HTERT RPE-1 (cell line): ENCODE measurements around the gene FZD4.
"Not testable (repeated sequence)": the region's sequence is repeated elsewhere in the genome, so short reads cannot be mapped to it uniquely, and the experiment has no call there.

ENCODE experiments used
- in situ Hi-C: fragments of 300-500 bp; cut with MboI; formaldehyde crosslinking; loops from 4 replicates; pipeline ENCODE4 v1.14.3; 2020; ENCODE audit warnings: low sequenced_read_pairs

FZD4 gene

GRCh38 chr11:86977441-86978050 lies 22.4 kb upstream of the FZD4 start:
- in situ Hi-C loops, result no loop called here

- in situ Hi-C loops, result no loop called here
Observed at GRCh38 chr11:86972734-86973133, 17.5 kb upstream of the FZD4 start.

- in situ Hi-C loops, result no loop called here
Observed at GRCh38 chr11:86969258-86969657, 14.1 kb upstream of the FZD4 start.

- in situ Hi-C loops, result not testable (repeated sequence)
Observed at GRCh38 chr11:86967601-86968000, 12.4 kb upstream of the FZD4 start.

GRCh38 chr11:86957976-86958646 lies 2.9 kb upstream of the FZD4 start:
- in situ Hi-C loops, result no loop called here

GRCh38 chr11:86956905-86957195 lies 1.7 kb upstream of the FZD4 start:
- in situ Hi-C loops, result no loop called here

DNA sequence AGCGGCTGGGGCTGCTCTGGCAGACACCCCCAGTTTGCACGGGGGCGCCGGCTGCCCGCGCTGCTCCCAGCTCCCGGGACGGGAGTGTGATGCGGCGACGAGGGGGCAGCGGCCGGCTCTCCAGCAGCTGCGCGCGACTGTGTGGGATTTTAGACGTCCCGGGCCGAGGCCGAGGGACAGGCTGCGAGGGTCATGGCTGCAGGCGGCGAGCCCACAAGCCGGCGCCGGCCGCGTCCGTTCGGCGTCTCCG lies 159 bp downstream of the FZD4 start:
- in situ Hi-C loops, result no loop called here

GRCh38 chr11:86954269-86955110 lies 705 bp downstream of the FZD4 start:
- in situ Hi-C loops, result no loop called here

- in situ Hi-C loops, result no loop called here
Observed at GRCh38 chr11:86952221-86952875, 2.8 kb downstream of the FZD4 start.

GRCh38 chr11:86951706-86952105 lies 3.5 kb downstream of the FZD4 start:
- in situ Hi-C loops, result no loop called here

GRCh38 chr11:86950661-86950995 lies 4.6 kb downstream of the FZD4 start:
- in situ Hi-C loops, result no loop called here

GRCh38 chr11:86949995-86950660 lies 5.1 kb downstream of the FZD4 start:
- in situ Hi-C loops, result no loop called here

DNA sequence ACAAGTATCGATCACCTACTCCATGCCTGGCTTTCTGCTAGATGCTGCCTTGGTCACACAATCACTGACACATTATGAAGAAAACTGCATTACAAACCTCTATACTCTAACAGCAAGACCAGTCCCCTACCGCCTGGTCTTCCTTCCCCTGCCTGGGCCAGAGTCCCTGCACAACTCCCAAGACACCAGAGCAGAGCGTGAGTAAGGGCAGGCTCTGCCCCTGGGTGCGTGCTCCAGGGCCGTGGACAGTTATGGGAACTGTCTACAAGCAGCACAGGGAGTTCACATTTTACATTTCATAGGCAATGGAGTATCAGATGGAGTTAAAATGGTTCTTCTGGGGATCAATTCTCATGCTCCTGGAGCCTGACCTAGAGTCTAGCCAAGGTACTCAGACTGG lies 6.5 kb downstream of the FZD4 start:
- in situ Hi-C loops, result no loop called here

DNA sequence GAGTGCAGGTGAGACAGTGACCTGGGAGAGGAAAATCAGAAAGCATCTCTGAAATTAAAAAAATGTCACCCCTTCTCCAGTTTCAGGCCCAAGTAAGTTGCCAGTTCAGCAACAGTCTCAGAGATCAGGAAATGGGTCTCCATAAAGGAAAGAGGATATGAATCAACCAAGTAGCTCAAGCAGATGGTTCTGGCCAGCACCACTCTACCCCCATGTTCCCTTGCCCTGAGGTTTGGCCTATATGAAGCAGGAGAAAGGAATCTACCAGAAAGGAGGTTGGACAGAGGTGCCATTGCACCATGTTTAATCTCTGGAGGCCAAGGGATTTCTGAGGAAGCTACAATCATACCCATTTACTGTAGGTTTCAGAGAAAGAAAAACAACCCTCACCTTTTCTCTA lies 7.7 kb downstream of the FZD4 start:
- in situ Hi-C loops, result no loop called here

DNA sequence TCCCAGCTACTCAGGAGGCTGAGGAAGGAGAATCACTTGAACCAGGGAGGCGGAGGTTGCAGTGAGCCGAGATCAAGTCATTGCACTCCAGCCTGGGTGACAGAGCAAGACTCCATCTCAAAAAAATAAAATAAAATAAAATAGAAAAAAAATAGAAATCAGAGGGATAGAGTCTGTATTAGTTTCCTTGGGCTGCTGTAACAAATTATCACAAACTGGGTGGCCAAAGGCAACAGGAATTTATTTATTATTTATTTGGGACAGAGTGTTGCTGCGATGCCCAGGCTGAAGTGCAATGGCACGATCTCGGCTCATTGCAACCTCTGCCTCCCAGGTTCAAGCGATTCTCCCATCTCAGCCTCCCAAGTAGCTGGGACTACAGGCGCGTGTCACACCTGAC lies 11.7 kb downstream of the FZD4 start:
- in situ Hi-C loops, result not testable (repeated sequence)

- in situ Hi-C loops, result no loop called here
Observed at GRCh38 chr11:86941871-86942599, 13.2 kb downstream of the FZD4 start.

- in situ Hi-C loops, result no loop called here
Observed at GRCh38 chr11:86941077-86941870, 13.9 kb downstream of the FZD4 start.

DNA sequence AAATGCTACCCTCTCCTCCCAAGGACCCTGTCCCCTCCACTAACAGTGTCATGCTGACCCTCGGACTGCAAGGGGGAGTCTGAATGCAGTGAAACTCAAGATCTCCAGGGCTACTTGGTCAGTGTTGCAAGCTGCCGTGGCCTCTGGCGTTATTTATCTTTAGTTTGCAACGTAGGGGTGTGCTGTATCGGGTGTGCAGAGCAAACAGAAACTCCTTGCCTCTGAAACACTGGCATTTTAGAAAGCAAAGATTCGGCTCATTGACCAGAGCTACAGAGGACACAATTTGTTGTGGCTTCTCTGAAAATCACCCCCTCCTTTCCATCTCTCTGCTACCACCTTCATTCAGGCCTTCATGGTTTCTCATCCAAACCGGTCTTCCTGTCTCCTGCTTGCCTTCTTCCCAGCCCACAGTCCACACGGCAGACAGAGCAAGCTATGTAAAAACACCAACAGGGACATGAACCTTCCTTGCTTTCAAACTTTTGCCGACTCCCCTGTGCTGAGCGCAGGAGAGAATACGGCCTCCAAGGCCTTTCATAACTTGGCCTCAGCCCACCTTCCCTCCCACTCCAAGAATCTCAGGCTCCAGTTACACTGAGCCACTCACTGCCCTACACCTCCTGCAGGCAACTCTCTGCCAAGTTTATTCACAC lies 14.9 kb downstream of the FZD4 start:
- in situ Hi-C loops, result no loop called here
